Measurements from ENCODE around the gene RPL7A.

DNA sequence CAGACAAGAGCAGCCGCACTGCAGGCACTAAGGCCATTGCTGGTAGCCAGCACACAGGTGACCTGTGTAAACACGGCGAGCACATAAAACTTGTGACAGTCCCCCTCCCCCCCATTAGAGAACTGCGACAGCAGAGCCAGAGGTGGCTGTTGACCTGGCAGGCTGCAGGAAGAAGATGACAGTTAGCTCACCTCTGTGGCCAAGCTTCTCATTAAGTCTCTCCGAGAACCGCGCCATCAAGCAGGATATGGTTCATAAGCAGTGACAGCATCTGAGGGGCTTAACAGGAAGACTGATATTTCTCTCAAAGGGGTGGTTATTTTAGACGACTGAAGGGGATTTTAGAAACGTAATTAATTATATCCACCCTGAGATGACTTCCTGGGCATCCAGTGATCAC is 22.7 kb downstream of the RPL7A start:
- TF ChIP-seq, protein P1, sequence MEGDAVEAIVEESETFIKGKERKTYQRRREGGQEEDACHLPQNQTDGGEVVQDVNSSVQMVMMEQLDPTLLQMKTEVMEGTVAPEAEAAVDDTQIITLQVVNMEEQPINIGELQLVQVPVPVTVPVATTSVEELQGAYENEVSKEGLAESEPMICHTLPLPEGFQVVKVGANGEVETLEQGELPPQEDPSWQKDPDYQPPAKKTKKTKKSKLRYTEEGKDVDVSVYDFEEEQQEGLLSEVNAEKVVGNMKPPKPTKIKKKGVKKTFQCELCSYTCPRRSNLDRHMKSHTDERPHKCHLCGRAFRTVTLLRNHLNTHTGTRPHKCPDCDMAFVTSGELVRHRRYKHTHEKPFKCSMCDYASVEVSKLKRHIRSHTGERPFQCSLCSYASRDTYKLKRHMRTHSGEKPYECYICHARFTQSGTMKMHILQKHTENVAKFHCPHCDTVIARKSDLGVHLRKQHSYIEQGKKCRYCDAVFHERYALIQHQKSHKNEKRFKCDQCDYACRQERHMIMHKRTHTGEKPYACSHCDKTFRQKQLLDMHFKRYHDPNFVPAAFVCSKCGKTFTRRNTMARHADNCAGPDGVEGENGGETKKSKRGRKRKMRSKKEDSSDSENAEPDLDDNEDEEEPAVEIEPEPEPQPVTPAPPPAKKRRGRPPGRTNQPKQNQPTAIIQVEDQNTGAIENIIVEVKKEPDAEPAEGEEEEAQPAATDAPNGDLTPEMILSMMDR (conservative IDR thresholded peaks at IDR 0.05; ENCODE audit: low read length): no peak
- TF ChIP-seq EZH2phosphoT487 (IDR thresholded peaks at IDR 0.05; ENCODE audit: borderline replicate concordance, low read depth, low read length): no peak

Measured in OCI-LY7 (cell line).